SHP77 (cell line): ENCODE measurements around the gene LSP1.

Source experiments
- DNase-seq, 2 experiments: peaks; one replicate each; lab custom pipeline; 2025; lab: John Stamatoyannopoulos, UW

LSP1 gene

DNA sequence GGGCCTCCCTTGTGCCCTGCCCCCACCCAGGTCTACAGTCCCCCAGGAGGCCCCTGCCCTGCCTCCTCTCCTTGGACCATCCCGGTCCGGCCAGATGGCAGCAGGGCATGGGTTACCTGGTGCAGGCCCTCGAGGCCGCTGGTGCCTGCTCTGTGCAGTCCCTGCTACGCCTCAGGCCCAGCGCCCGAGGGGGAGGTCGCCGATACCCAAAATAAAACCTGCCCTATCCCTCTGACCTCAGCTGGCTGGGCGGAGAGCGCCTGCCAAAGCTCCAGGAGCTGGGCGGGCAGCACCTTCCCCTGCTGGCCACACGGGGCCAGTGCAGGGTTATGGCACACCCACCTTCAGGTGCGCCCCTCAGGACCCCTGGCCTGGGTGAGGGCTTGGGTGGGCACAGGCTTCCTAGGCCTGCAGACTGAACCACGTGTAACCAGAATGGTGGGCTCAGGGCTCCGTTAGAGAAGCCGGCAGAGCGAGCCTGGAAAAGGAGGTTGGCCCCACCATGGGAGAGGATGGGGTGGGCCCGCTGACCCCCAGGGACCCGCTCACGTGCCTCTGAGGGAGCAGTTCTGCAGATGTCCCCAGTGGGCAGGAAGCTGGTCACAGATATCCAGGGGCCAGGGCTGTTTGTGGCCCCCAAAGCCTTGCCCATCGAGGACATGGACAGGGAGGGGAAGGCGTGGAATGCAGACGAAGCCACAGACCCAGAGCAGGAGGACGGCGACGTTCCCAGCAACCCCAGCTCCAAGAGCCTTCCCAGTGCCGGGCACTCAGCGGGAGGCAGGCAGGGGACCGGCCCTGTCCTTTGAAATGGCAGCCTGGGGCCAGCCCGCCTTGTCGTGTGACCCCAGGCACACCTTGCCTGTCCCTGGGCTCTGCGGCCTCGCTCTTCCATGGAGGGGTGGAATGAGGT is 64.9 kb downstream of the LSP1 start:
- DNase-seq = no peak

- DNase-seq = no peak
Observed at GRCh38 chr11:1918436-1919315, 65.8 kb downstream of the LSP1 start.

GRCh38 chr11:1919391-1920127 is 66.7 kb downstream of the LSP1 start, which contains the start of gene TNNT3:
TSS of gene TNNT3 (plus strand) at chr11:1919703. CDS start at chr11:1922875, 3,172 bp downstream.
- DNase-seq = no peak

DNA sequence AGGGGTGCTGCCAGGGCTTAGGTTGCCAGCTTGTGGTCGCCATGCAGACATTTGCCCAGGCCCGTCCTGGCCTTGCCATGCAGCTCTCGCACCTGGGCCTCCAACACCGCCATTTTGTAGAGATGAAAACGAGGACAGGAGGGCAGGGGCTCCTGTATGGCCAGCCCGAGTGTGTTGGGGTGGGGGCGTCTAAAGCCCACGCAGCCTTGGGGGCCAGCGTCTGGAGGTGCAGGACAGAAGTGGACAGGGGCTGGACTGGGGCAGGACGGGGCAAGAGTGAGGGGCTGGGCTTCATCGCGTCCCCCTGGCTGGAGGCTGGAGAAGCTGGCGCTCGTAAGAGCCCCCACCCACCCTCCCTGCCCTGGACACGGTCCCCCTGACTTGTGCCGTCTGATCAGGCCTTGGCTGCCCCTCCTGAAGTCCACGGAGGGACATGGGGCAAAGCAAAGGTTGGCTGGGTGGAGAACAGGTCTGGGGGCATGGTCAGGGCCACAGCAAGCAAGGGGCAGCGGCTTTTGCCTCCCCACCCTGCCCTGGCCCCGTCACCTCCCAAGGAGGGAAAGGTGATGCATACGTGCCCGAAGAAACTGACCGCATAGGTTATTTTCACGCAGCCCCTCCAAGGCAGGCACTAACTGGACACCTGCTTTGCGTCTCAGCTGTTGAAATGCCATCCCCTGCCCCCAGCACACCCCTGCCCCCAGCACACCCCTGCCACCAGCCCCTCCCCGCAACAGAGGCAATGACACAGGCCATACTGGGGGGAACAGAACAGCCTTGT is 67.4 kb downstream of the LSP1 start:
- DNase-seq = no peak

- DNase-seq = peak in 1 of 2 experiments; percentile 0
Observed at GRCh38 chr11:1920909-1921573, 68.2 kb downstream of the LSP1 start.

GRCh38 chr11:1921574-1922141 is 68.8 kb downstream of the LSP1 start:
- DNase-seq = no peak

GRCh38 chr11:1922481-1923081 is 69.7 kb downstream of the LSP1 start:
- DNase-seq = no peak

- DNase-seq = no peak
Observed at GRCh38 chr11:1923201-1923956, 70.5 kb downstream of the LSP1 start.

- DNase-seq = no peak
Observed at GRCh38 chr11:1924181-1924580, 71.3 kb downstream of the LSP1 start.

GRCh38 chr11:1924646-1925372 is 71.9 kb downstream of the LSP1 start:
- DNase-seq = no peak

DNA sequence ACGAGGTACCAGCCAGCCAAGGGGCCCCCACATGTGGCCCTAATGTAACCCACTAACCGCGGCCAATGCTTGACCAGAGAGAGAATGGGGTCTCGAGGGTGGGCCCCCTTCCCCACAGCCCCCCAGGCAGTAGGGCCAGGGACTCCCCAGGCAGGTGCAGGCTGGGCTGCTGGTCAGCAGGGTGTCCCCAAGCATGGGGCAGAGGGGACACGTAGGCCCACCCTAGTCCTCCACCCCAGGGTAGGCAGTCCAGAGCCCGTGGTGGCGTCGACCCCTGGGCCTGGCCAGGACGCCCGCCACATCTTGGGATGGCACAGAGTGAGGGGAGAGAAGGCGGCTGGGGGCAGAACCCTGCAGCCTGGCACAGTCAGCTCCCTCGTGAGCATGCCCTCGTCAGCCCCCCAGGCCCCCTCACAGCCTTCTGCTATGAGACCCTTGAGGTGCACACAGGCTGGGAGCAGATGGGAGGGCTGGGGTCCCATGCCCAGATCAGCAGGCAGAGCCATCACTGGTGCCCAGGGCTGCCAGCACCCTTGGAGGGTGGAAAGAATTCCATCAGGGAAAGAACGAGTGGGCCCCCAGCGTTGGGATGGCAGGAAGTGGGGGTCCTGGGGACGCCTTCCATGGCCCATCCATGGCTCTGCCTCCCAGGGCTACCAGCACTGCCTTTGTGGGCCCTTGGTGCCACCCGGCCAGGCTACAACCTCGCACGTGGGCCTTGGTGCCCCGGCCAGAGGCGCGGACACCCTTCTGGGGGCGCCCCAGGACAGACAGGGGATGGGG is 72.7 kb downstream of the LSP1 start:
- no peak for DNase-seq

GRCh38 chr11:1926156-1927025 is 73.5 kb downstream of the LSP1 start:
- no peak for DNase-seq

DNA sequence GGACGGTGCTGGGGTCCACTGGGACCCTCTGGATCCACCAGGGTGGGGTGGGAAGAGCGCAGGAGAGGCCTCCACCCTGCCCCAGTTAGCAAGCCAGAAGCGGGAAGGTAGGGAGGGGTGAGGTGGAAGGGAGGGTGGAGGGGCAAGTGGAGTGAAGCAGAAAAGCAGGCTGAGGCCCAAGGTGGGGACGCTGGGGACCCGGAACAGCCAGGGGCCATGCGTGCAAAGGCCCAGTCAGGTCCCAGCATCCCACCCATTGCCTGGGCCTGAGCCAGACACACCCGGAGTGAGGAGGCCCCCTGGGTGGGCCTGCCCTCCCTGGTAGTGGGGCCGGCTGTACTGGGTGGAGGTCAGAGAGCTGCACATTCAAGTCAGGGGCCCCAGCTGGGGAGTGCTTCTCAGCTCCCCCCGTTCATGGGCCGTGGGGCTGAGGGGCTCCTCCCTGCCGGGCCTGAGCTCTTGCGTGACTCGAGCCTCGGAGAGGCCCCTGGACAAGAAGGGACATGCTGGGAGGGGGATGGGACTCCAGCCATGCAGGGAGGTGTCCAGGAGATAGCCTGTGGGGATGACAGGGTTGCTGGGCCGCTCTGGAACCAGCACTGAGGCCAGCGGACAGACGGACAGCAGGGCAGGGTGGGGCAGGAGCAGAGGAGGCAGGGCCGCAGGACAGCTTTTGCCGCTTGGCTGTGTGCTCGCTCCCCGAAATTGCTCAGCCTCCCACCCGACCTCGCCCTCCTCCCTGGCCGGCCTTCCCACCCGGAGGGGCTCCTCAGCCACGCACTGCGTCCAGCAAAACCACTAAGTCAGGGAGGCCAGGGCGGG is 74.4 kb downstream of the LSP1 start:
- DNase-seq = no peak

DNA sequence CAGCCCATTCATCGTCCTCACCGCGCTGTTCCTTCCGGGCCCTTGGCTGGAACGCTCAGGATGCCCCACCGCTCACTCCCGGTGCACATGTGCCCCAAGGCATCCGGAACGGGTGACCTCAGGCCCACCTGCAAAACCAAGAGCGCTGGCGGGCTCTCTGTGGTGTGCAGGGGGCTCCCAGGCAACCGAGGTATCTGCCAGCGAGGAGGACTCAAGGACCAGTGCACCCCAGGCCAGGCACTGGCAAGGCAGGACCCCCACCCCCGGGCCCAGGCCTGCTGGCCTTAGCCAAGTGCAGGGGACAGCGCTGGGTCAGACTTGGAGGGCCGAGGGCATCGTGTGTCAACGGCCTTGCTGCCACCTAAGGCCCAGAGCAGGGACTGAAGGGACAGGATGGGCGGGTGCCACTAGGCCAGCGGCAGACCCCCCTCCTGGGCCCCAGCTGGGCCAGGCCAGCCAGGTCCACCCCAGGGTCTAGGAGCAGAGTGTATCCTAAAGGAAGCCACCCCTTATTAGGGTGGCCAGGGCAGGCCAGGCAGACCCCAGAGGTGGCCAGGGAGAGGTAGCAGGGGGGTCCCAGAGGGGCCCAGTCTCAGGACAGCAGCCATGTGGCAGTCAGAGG is 75.1 kb downstream of the LSP1 start:
- DNase-seq = no peak

- DNase-seq = no peak
Observed at GRCh38 chr11:1928470-1928890, 75.6 kb downstream of the LSP1 start.
